GM18505 (cell line): Measurements from ENCODE around the gene INSC.

Source experiments
- ATAC-seq: cut with Tn5 transposase; IDR thresholded peaks from one replicate; pipeline ENCODE4 v1.9.1; 2021; ENCODE audit not compliant: unreplicated experiment
- POLR2A ChIP-seq: IDR thresholded peaks from 4 replicates; pipeline ENCODE4 v1.6.1; 2011; ENCODE audit warnings: borderline replicate concordance; ENCODE audit not compliant: insufficient read depth, insufficient read length; ENCODE audit errors: extremely low read depth

INSC gene

DNA sequence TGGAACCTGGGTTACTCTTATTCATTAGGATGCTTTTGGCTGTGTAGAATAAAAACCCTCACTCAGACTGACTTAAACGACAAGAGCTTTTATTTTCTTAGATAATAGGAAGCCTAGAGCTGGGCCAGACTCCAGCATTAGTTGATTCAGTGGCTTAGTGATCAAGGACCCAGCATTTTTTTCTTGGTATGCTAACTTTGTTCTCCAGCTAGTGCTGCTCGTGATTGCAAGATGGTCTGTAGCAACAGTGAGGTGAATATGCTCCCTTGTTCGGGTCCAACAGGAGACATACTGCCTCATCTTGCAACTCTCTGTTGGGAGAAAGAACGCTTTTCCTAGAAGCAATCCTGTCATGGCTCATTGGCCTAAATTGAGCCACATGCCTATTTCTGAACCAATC is 33.4 kb downstream of the INSC start:
- no peak for ATAC-seq
- TF ChIP-seq POLR2A, result no peak

DNA sequence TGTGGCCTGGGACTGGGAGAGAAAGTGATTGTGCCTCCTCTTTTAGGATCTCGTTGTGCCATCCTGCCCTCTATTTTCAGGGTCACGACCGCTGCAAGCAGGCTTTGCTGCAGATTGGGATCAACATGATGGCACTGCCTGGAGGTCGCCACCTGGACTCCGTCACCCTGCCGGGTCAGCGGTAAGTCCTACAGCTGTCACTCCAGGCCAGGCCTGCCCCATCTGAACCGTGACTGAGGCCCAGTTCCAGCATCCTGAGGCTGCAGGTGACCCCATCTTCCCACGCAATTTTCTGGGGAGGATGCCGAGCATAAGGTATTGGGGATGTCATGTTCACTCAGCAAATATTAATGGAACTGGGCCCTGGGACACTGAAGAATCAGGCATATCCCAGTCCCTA is 34.3 kb downstream of the INSC start:
- ATAC-seq, result no peak
- no peak for TF ChIP-seq POLR2A

DNA sequence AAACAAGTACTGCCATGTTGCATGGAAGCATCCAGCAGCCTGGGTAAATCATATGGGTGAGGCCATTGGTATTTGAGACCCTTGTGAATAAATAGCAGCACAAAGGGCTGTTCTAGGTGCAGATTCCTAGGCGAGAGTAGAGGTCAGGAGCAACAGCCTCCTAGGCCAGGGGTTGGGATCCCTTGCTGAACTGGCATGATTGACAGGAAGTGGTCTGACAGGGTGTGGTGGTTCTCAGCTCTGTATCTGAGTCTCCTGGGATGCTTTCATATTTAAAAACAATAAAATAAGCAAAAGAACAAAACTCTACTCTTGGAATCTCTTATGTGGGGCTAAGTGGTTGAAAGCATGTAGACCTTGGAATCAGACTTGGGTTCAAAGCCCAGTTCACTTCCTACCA is 35.8 kb downstream of the INSC start:
- no peak for ATAC-seq

DNA sequence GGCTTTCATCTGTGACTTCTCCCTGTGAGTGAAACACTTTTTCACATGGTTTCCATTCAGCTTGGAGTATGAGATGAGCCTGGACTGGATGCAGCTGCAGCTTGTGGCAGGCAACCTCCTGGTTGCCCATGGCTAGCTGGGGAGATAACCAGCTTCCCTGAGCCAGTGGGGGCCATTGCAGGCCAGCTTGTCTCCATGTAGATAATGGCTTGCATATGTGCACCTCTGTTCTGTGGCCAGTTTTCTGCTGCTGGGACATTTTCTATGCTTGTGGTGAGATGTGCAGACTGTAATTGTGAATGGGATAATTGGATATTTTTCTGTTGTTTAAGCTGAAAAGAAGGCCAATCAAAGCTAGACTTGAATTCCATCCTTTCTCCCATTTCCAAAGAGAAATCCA is 38.5 kb downstream of the INSC start:
- no peak for TF ChIP-seq POLR2A

More for the DNA sequence above, 35.8 kb downstream of the INSC start:
- no peak for TF ChIP-seq POLR2A

DNA sequence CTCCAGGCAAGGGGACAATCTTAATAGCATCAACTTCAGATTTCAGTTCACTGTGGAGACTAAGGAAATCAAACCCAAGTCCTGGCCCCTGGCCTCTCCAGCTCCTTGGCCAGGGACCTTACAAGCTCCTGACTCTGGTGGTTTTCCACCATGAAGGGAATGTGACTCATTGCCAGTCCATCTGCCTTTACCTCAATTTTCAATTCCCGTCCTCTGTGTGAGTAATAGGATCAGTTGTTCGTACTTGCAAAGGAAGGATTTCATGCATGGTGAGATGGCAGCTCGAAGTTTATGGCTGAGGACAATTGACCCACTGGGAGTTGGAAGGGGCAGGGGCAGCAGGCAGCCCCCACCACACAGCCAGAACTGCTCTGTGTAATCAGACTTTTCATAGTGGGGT is 42.5 kb downstream of the INSC start:
- TF ChIP-seq POLR2A, result no peak
- ATAC-seq, result no peak

More for the DNA sequence above, 38.5 kb downstream of the INSC start:
- no peak for ATAC-seq

DNA sequence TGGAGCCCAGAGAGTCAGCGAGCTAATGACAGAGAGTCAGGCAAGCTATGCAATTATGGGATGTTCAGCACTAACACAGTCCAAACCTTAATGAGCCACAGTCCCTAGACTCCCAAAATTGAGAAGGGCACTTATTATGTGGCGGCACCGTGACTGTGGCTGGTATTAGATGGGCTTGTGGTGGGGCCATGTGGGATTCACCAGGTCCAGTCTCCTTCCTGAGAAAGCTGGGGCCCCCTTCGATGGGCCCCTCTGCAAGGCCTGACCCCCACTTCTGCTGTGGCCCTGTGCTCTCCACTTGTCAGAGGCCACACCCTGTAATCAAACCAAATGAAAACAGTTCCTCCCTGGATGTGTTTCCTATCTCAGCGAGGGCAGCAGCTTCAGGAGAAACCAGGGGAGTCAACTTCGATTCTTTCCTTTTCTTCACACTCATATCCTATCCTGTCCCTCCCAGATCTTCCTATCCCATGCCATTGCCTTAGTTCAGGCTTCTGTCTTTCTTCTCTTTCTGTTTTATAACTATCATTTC is 42.9 kb downstream of the INSC start:
- no peak for TF ChIP-seq POLR2A
- no peak for ATAC-seq

DNA sequence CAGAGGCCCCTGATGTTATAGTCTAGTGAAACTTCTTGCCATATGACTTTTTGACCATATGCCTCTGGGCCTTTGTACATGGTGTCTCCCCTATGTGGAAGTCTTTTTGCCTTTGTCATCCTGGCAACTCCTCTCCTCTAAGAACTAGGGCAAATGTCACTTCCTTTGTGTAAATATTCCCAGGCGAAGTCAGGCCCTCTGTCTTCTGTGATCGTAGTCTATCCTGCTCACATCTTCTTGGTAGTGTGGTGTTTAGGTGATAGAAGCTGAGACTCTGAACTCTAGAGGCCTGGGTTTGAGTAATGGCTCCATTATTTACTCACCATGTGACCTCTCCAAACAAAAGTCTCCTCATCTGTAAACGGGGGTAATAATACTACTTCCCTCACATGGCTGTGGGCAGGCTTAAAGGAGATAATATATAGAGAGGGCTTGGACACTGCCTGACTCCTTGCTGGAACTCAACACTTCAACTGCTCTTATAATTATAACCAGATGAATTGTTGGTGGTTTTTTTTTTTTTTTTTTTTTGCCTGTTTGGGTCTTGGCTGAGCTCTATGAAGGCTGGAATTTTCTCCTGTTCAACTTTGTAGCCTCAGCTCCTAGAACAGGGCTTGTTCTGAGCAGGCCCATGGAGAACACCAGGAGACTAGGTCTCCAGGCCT is 43.8 kb downstream of the INSC start:
- no peak for ATAC-seq
- TF ChIP-seq POLR2A, result no peak

DNA sequence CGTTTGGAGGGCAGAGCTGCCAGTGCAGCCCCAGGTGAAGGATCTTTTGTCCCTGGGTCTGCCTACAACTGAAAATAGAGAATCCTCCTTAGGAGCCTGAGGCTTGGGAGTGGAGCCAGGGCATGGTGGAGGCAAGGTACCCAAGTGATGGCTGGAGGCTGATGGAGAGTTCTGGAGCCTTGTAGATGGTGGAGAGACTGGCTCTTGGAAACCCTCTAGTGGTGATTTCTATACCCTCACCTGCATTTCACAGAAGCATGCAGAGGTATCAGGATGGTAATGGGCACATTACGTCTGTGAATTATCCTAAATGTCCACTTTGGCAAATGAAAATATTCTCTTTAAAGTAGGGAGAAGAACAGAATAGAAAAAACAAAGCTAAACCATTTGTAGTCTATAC is 44.4 kb downstream of the INSC start:
- TF ChIP-seq POLR2A, result no peak
- ATAC-seq, result peak; percentile 81

DNA sequence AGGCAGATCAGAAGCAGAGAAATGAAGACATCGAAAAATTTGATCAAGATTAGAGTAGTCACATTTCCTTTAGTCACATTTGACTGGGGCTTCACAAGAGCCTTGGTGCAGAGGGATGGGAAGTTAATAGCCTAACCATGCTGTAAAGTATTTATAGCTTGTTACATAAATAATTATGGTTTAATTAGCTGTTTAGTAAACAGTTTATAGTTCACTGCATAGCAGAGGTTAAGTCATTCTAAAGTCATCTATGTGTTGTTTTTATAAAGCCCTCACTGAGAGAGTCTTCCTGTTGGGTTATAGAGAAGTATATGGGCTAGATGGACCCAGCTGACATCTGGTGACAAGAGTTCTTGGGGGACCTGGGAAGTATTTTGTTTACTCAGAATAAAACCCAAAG is 47.1 kb downstream of the INSC start:
- no peak for ATAC-seq
- TF ChIP-seq POLR2A, result no peak

DNA sequence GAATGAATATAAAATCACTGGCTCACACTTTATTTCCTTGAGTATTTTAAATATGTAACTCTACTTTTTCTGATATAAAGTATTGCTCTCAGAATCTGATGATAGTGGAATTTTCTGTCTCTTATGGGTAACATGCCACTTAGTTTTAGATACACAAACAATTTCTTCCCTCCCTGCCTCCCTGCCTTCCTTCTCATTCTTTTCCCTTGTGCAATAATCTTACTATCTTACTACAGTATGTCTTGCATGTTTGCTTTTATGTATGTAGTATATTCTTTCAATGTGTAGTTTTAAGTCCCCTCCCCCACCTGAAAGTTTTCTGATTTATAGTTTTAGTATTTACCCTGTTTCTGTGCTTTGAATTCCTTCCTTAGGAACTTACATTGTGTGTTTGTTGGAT is 48.4 kb downstream of the INSC start:
- ATAC-seq, result no peak
- no peak for TF ChIP-seq POLR2A

DNA sequence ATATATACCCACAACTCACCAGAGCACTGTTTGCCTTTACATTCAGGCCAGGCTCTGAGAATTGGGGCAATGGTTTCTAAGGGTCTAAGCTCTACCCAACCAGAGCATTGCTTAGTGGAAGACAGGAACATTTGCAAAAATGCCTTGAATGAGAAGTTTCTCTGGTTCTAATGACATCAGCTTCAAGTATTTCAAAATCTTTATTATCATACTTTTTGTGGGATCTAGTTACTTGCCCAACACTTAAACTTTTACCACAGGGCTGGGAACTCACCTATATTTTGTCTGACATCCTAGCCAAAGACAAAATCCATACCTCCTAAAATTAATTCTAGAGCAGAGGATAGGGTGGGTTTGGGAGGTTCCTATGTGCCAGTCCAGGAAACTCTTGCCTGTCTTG is 51.5 kb downstream of the INSC start:
- no peak for ATAC-seq
- TF ChIP-seq POLR2A, result no peak

DNA sequence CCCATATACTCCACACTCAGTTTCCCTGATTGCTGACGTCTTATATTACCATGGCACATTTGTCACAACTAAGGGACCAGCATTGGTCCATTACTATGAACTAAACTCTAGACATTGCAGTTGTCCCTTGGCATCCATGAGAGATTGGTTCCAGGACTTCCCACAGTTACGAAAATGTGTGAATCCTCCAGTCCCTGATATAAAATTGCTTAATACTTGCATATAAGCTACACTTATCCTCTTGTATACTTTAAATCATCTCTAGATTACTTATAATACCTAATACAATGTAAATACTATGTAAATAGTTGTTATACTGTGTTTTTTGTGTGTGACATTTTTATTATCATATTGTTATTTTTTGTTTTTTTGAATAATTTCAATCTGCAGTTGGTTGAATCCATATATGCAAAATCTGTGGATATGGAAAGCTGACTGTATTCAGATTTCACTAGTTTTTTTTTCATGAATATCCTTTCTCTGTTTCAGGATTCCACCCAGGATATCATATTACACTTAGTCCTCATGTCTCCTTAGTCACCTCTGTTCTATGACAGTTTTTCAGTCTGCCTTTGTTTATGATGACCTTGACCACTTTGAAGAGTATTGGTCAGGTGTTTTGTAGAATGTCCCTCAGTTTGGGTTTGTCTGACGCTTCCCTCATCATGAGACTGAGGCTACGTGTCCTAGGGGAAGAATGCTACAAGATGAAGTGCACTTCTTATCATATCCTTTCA is 55.3 kb downstream of the INSC start:
- TF ChIP-seq POLR2A, result no peak
- ATAC-seq, result no peak

DNA sequence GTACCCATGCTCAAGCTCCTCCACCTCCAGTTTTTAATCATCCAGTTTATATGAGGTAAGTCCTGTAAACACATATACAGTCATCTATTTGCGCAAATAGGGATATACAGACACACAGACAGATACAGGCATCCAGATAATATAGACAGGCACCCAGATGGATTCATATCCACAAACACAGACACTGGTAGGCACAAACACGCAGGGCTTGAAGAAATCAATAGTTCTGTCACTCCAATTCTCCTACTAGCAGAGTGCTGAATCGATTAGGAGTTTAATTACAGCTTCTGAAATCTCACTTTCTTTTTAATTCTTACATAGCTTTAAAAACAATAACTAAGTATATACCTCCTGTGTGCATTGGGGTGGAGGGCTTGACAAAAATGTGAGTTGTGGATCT is 56.0 kb downstream of the INSC start:
- ATAC-seq, result no peak
- no peak for TF ChIP-seq POLR2A

DNA sequence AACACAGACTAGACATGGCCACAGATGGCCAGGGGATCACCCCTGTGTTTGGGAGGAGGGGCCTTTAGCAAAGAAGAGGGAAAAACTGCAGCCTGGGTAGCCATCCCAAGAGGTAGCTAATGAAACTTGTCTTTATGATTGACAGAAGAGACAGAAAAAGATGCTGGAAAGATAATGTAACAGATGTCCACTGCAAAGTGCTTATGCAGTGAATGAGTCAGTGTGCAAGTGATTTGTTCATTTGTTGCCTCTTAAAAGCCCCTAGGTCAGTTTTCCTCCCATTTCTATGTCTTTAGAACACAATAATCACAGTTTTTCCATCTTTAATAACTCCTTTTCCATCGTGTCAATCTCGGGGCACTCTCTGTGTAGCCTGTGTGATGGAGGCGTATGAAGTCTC is 57.2 kb downstream of the INSC start:
- no peak for ATAC-seq
- TF ChIP-seq POLR2A, result no peak

DNA sequence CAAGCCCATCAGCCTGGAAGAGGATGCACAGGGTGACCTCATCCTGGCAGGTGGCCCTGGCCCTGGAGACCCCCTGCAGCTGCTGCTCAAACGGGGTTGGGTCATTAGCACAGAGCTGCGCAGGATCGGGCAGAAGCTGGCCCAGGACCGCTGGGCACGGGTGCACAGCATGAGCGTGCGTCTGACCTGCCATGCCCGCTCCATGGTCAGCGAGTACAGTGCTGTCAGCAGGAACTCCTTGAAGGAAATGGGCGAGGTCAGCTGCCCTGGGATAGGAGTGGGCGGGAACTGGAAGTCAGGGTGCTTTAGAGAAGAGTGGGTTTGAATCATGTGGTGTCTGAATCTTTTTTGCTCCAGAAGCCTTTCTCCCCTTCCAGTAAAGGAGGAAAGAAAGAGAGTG is 61.1 kb downstream of the INSC start:
- no peak for ATAC-seq
- no peak for TF ChIP-seq POLR2A

DNA sequence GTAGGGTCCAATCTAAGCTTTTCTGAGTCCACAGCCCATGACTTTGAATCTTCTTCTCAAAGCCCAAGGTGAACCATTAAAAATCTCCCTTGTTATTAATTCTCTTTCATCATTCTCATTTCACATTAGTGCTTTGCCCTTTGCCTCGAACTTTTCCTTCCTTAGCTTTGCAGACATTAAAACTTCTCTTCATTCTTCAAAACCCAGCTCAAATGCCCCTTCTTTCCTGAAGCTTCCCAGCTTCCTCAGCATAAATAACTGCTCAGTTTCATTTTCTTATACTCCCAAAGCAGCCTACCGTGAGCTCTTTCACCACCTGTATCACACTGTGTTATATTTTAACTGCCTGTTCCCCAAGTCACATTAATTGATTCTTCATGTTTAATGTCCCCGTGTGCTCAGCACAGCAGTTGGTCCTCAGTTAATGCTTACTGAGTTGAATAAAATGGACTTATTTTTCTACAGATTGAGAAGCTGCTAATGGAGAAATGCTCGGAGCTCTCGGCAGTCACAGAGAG is 62.0 kb downstream of the INSC start:
- ATAC-seq, result no peak
- TF ChIP-seq POLR2A, result no peak
